MCF 10A (cell line): Measurements from ENCODE around the gene HPCAL1. TPM values are rescaled to one million over a fixed set of nuclear protein-coding genes. Genes with fewer than 3 reads are reported as not detected.

Experiments
- BruUV-seq: library from RNA; stranded (reverse); fragments of 400-500 nt; replicated peaks from 2 replicates; lab custom pipeline; 2021; lab: Mats Ljungman, UMichigan
- CTCF ChIA-PET: fragments of 300-600 bp; sonication (Branson Sonifier 250); formaldehyde crosslinking; extraction: SDS; loops from one replicate; lab custom pipeline; 2021; ENCODE audit warnings: antibody characterized with exemption, inconsistent platforms; lab: Yijun Ruan, JAX
- POLR2A ChIA-PET: fragments of 300-600, 350-650 bp; sonication (Branson Sonifier 250); formaldehyde crosslinking; extraction: SDS; loops from one replicate; lab custom pipeline; 2020; ENCODE audit warnings: antibody characterized with exemption, inconsistent platforms; lab: Yijun Ruan, JAX
- DNase-seq: peaks from one replicate; pipeline ENCODE4 v3.0.0-alpha.2; 2018; ENCODE audit not compliant: unreplicated experiment
- H3K27ac Mint-ChIP-seq: one replicate; pipeline ENCODE4 v1.8.0; 2022; ENCODE audit warnings: mild to moderate bottlenecking, low read depth, mixed read lengths; ENCODE audit not compliant: unreplicated experiment
- H3K27me3 Mint-ChIP-seq: one replicate; pipeline ENCODE4 v1.8.0; 2022; ENCODE audit warnings: mixed read lengths; ENCODE audit not compliant: insufficient read depth, unreplicated experiment
- H3K36me3 Mint-ChIP-seq: one replicate; pipeline ENCODE4 v1.8.0; 2022; ENCODE audit warnings: mild to moderate bottlenecking, moderate library complexity, mixed read lengths; ENCODE audit not compliant: insufficient read depth, unreplicated experiment
- H3K4me1 Mint-ChIP-seq: one replicate; pipeline ENCODE4 v1.8.0; 2022; ENCODE audit warnings: mixed read lengths; ENCODE audit not compliant: insufficient read depth, unreplicated experiment
- H3K4me3 Mint-ChIP-seq: one replicate; pipeline ENCODE4 v1.8.0; 2022; ENCODE audit warnings: mild to moderate bottlenecking, moderate library complexity, mixed read lengths; ENCODE audit not compliant: unreplicated experiment
- H3K9me3 Mint-ChIP-seq: one replicate; pipeline ENCODE4 v1.8.0; 2022; ENCODE audit warnings: mixed read lengths; ENCODE audit not compliant: unreplicated experiment
- CTCF ChIP-seq: fragments of 200-600 bp; IDR thresholded peaks from one replicate; pipeline ENCODE4 v1.8.0; 2022; ENCODE audit warnings: antibody characterized with exemption, mild to moderate bottlenecking; ENCODE audit not compliant: unreplicated experiment
- intact Hi-C: fragments of 100-400 bp; cut with micrococcal nuclease; formaldehyde crosslinking; loops from 2 replicates; pipeline ENCODE4 v1.14.1; 2022
- total RNA-seq: library from RNA; stranded (reverse); gene quantifications from 2 replicates; pipeline ENCODE4 v1.2.3, GENCODE V29; 2022

The HPCAL1 gene
- total RNA-seq, 1 experiment from 2014 or later, result 144 TPM

GRCh38 chr2:10469955-10470608 lies 167.4 kb downstream of the HPCAL1 start:
- POLR2A ChIA-PET, result no interaction called here
- TF ChIP-seq CTCF, result no peak
- BruUV-seq, result no TSS peak
- Mint-ChIP-seq H3K27me3 (no peaks in the 10 kb centered on the region), H3K4me3 (no peak overlapping the region), H3K36me3 (peaks cover 5% of the 10 kb centered on the region), H3K4me1 (no peaks in the 10 kb centered on the region), H3K9me3 (no peaks in the 10 kb centered on the region), H3K27ac (no peak overlapping the region)
- CTCF ChIA-PET, result no interaction called here
- intact Hi-C loops, result no loop called here
- DNase-seq, result no peak

GRCh38 chr2:10471046-10471571 lies 168.4 kb downstream of the HPCAL1 start:
- Mint-ChIP-seq H3K4me1 (no peaks in the 10 kb centered on the region), H3K4me3 (no peak overlapping the region), H3K36me3 (peaks cover 5% of the 10 kb centered on the region), H3K9me3 (no peaks in the 10 kb centered on the region), H3K27ac (no peak overlapping the region), H3K27me3 (no peaks in the 10 kb centered on the region)
- ChIA-PET POLR2A (interaction anchor here (1.1 kb wide), 1 partner anchor 11 kb away, joined by 3 read pairs; no protein-coding TSS in a partner anchor), CTCF (interaction anchor here (0.6 to 1.5 kb wide), 4 partner anchors 9 to 961 kb away, joined by 3 to 5 read pairs (median 4); no protein-coding TSS in a partner anchor)
- no peak for DNase-seq
- BruUV-seq, result no TSS peak
- TF ChIP-seq CTCF, result no peak
- intact Hi-C loops, result no loop called here

GRCh38 chr2:10471955-10472354 lies 169.3 kb downstream of the HPCAL1 start:
- intact Hi-C loops, result no loop called here
- ChIA-PET CTCF (interaction anchor here (0.7 to 1.5 kb wide), 2 partner anchors 10 to 960 kb away, joined by 4 to 5 read pairs; no protein-coding TSS in a partner anchor), POLR2A (interaction anchor here (1.0 to 1.1 kb wide), 2 partner anchors 11 to 22 kb away, joined by 3 read pairs; no protein-coding TSS in a partner anchor)
- no peaks in the 10 kb centered on the region for H3K27me3 Mint-ChIP-seq
- H3K4me1 Mint-ChIP-seq, result no peaks in the 10 kb centered on the region
- no peak for DNase-seq
- H3K4me3 Mint-ChIP-seq, result no peak overlapping the region
- no TSS peak for BruUV-seq
- H3K36me3 Mint-ChIP-seq, result peaks cover 5% of the 10 kb centered on the region
- no peak overlapping the region for H3K27ac Mint-ChIP-seq
- no peak for TF ChIP-seq CTCF
- H3K9me3 Mint-ChIP-seq, result no peaks in the 10 kb centered on the region

- no peaks in the 10 kb centered on the region for H3K9me3 Mint-ChIP-seq
- BruUV-seq, result no TSS peak
- intact Hi-C loops, result no loop called here
- no peak overlapping the region for H3K27ac Mint-ChIP-seq
- no peak for DNase-seq
- no peaks in the 10 kb centered on the region for H3K27me3 Mint-ChIP-seq
- no peaks in the 10 kb centered on the region for H3K4me1 Mint-ChIP-seq
- H3K4me3 Mint-ChIP-seq, result no peak overlapping the region
- ChIA-PET CTCF (no interaction called here), POLR2A (no interaction called here)
- no peak for TF ChIP-seq CTCF
- peaks cover 5% of the 10 kb centered on the region for H3K36me3 Mint-ChIP-seq
Measured at GRCh38 chr2:10473121-10473756, 170.5 kb downstream of the HPCAL1 start.
